Transverse colon (tissue), 4 donors: ENCODE data around the gene OS9.
"Not testable (repeated sequence)": the region's sequence is repeated elsewhere in the genome, so short reads cannot be mapped to it uniquely, and the experiment has no call there.

Experiments
- CTCF ChIP-seq, 5 experiments: fragments of 200-600 bp in 3 of 5; fragments of 450-650 bp in 2 of 5; sonication (generic) in 3 of 5; IDR thresholded peaks; 1 replicate in 2 of 5; 2 replicates in 3 of 5; pipeline ENCODE4 v1.5.1; 2016 to 2017; ENCODE audit warnings: antibody characterized with exemption in 5 of 5, inconsistent platforms in 3 of 5, mild to moderate bottlenecking in 2 of 5, moderate library complexity in 1 of 5
- EP300 ChIP-seq: sonication (generic); formaldehyde crosslinking; IDR thresholded peaks from one replicate; pipeline ENCODE4 v1.6.1; 2017; ENCODE audit warnings: antibody characterized with exemption, low read depth
- POLR2A ChIP-seq: fragments of 450-650 bp; IDR thresholded peaks from one replicate; pipeline ENCODE4 v1.6.1; 2016; ENCODE audit warnings: antibody characterized with exemption, mild to moderate bottlenecking, moderate library complexity
- POLR2AphosphoS5 ChIP-seq, 3 donors: sonication (generic); formaldehyde crosslinking; IDR thresholded peaks; one replicate each; pipeline ENCODE4 v1.6.1; 2016; ENCODE audit warnings: antibody characterized with exemption in 3 of 3

DNA sequence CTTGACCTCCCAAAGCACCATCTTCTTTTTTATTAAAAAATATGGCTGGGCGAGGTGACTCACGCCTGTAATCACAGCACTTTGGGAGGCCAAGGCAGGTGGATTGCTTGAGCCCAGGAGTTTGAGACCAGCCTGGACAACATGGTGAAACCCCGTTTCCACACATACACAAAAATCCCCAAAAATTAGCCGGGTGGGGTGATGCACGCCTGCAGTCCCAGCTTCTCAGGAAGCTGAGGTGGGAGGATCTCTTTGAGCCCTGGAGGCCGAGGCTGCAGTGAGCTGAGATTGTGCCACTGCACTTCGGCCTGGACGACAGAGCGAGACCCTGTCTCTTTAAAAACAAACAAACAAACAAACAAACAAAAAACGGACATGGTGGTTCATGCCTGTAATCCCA lies 24.2 kb upstream of the OS9 start:
- TF ChIP-seq POLR2A; CTCF (IDR thresholded peaks at IDR 0.05); POLR2AphosphoS5 (IDR thresholded peaks at IDR 0.05); EP300: not testable (repeated sequence)
